GM12878 (cell line): Measurements from ENCODE around the gene GMPPB. TPM values are rescaled to one million over a fixed set of nuclear protein-coding genes. Genes with fewer than 3 reads are reported as not detected.
"Not testable (repeated sequence)": the region's sequence is repeated elsewhere in the genome, so short reads cannot be mapped to it uniquely, and the experiment has no call there.

Experiments
- ATAC-seq: fragments of 200-7000 bp; cut with Tn5 transposase; 3 replicates; pipeline ENCODE4 v1.9.1; 2020; ENCODE audit warnings: mild to moderate bottlenecking, moderate library complexity
- BruUV-seq: library from RNA; stranded (reverse); fragments of 400-500 nt; replicated peaks from 2 replicates; lab custom pipeline; 2021; lab: Mats Ljungman, UMichigan
- CTCF ChIA-PET: fragments of 300-600 bp; sonication (Branson Sonifier 250); formaldehyde crosslinking; extraction: SDS; loops from one replicate; lab custom pipeline; 2021; ENCODE audit warnings: inconsistent platforms; lab: Yijun Ruan, JAX
- POLR2A ChIA-PET: fragments of 350-600 bp; formaldehyde crosslinking; extraction: SDS; loops from one replicate; lab custom pipeline; 2021; ENCODE audit warnings: inconsistent platforms; lab: Charles Lee
- RAD21 ChIA-PET: fragments of 300-600 bp; sonication (Branson Sonifier 250); formaldehyde crosslinking; loops from one replicate; lab custom pipeline; 2023; ENCODE audit warnings: antibody characterized with exemption; ENCODE audit not compliant: unreplicated experiment; lab: Charles Lee
- SMC1A ChIA-PET: fragments of 300-600 bp; sonication (Branson Sonifier 250); formaldehyde crosslinking; loops from one replicate; lab custom pipeline; 2023; ENCODE audit not compliant: unreplicated experiment, uncharacterized antibody; lab: Charles Lee
- DNase-seq: peaks from one replicate; pipeline ENCODE4 v3.0.0-alpha.2; 2011; ENCODE audit warnings: low read depth, low spot score
- FAIRE-seq: peaks from 3 replicates; lab custom pipeline; 2011; peaks lifted over from hg19 to GRCh38; lab: Jason Lieb, UNC
- H2AFZ ChIP-seq: 2 replicates; pipeline ENCODE4 v1.6.0; 2011; ENCODE audit warnings: low read depth, low read length, control low read depth; ENCODE audit not compliant: control insufficient read depth
- H3K27ac ChIP-seq: 2 replicates; pipeline ENCODE4 v1.5.1; 2011; ENCODE audit warnings: control low read depth; ENCODE audit not compliant: control insufficient read depth, insufficient read depth
- H3K27me3 ChIP-seq, 2 experiments: replicated peaks in 1 of 2; 2 replicates each; pipeline versions ENCODE4 v1.6.0 to v1.6.1; 2011; ENCODE audit warnings: low read length in 1 of 2; ENCODE audit not compliant: control insufficient read depth in 2 of 2, insufficient read depth in 2 of 2
- H3K36me3 ChIP-seq, 2 experiments: 2 replicates each; pipeline ENCODE4 v1.5.1; 2011; ENCODE audit warnings: low read length in 1 of 2; ENCODE audit not compliant: control insufficient read depth in 2 of 2, insufficient read depth in 2 of 2
- H3K4me1 ChIP-seq: 2 replicates; pipeline ENCODE4 v1.6.1; 2011; ENCODE audit warnings: mild to moderate bottlenecking, low read length, moderate library complexity, mixed read lengths; ENCODE audit not compliant: control insufficient read depth, insufficient read depth
- H3K4me2 ChIP-seq: 2 replicates; pipeline ENCODE4 v1.6.0; 2011; ENCODE audit warnings: control low read depth; ENCODE audit not compliant: control insufficient read depth, insufficient read depth
- H3K4me3 ChIP-seq: fragments of 200-600 bp; sonication (generic); 2 replicates; pipeline ENCODE4 v1.5.1; 2016
- H3K79me2 ChIP-seq: 2 replicates; pipeline ENCODE4 v1.6.0; 2011; ENCODE audit warnings: low read length; ENCODE audit not compliant: control insufficient read depth, insufficient read depth
- H3K9ac ChIP-seq: 2 replicates; pipeline ENCODE4 v1.8.0; 2011; ENCODE audit warnings: low read length, control low read depth, mixed read lengths; ENCODE audit not compliant: control insufficient read depth, insufficient read depth
- H3K9me3 ChIP-seq: replicated peaks from 3 replicates; pipeline ENCODE4 v1.5.1; 2011; ENCODE audit warnings: mild to moderate bottlenecking, low read length; ENCODE audit not compliant: control insufficient read depth, insufficient read depth
- H4K20me1 ChIP-seq: 2 replicates; pipeline ENCODE4 v1.6.0; 2011; ENCODE audit not compliant: control insufficient read depth, insufficient read depth
- MEF2B ChIP-seq: fragments of 450-650 bp; IDR thresholded peaks from 2 replicates; pipeline ENCODE4 v1.6.1; 2018; ENCODE audit warnings: mild to moderate bottlenecking, moderate library complexity; ENCODE audit not compliant: partially characterized antibody, poor library complexity, severe bottlenecking
- WGBS: methylation state at CpG from one replicate; pipeline ENCODE4 v1.1.6; 2016; ENCODE audit warnings: low lambda C conversion rate; ENCODE audit not compliant: insufficient replicate concordance, insufficient coverage; ENCODE audit errors: missing lambda C conversion rate; 5-methylcytosine and 5-hydroxymethylcytosine counted together
- in situ Hi-C: fragments of 300-500 bp; cut with MboI; formaldehyde crosslinking; loops from 9 replicates; pipeline ENCODE4 v1.14.3; 2018; ENCODE audit warnings: mixed read lengths
- intact Hi-C: fragments of 100-400 bp; cut with micrococcal nuclease; formaldehyde crosslinking; loops from one replicate; pipeline ENCODE4 v1.14.2; 2022; ENCODE audit not compliant: unreplicated experiment
- polyA plus RNA-seq, 11 experiments: library from polyadenylated mRNA; depleted of rRNA in 4 of 11; unstranded in 6 of 11; stranded (reverse) in 5 of 11; fragments of >200 nt; fragmentation: Nextera tagmentation in 4 of 11; fragmentation: Illumina TruSeq in 1 of 11; extraction: Ambion mirVana in 4 of 11; extraction: Trizol in 1 of 11; gene quantifications; 1 replicate in 1 of 11; 2 replicates in 10 of 11; pipeline versions ENCODE4 v1.2.1 to v1.2.3, GENCODE V29; 2011 to 2016; ENCODE audit warnings: inconsistent platforms in 2 of 11, missing spikeins in 2 of 11, low read depth in 1 of 11
- total RNA-seq, 4 experiments: library from RNA; depleted of rRNA in 3 of 4; stranded (reverse); fragments of >200 nt in 3 of 4; fragmentation: Illumina TruSeq in 1 of 4; extraction: Trizol in 1 of 4; gene quantifications; 2 replicates each; pipeline versions ENCODE4 v1.2.1 to v1.2.3, GENCODE V29; 2013 to 2021
- TF ChIP-seq, protein P1 (sequence below): fragments of 450-650 bp; IDR thresholded peaks from 2 replicates; pipeline ENCODE4 v1.6.1; 2018; ENCODE audit warnings: borderline replicate concordance, mild to moderate bottlenecking; ENCODE audit not compliant: partially characterized antibody

GMPPB gene
- total and polyA plus RNA-seq, 10 of the 15 experiments (the other 5 are each of a cell fraction or from before 2014, with no cell fraction given): 2.3 to 99.5 (median 23.3) TPM

DNA sequence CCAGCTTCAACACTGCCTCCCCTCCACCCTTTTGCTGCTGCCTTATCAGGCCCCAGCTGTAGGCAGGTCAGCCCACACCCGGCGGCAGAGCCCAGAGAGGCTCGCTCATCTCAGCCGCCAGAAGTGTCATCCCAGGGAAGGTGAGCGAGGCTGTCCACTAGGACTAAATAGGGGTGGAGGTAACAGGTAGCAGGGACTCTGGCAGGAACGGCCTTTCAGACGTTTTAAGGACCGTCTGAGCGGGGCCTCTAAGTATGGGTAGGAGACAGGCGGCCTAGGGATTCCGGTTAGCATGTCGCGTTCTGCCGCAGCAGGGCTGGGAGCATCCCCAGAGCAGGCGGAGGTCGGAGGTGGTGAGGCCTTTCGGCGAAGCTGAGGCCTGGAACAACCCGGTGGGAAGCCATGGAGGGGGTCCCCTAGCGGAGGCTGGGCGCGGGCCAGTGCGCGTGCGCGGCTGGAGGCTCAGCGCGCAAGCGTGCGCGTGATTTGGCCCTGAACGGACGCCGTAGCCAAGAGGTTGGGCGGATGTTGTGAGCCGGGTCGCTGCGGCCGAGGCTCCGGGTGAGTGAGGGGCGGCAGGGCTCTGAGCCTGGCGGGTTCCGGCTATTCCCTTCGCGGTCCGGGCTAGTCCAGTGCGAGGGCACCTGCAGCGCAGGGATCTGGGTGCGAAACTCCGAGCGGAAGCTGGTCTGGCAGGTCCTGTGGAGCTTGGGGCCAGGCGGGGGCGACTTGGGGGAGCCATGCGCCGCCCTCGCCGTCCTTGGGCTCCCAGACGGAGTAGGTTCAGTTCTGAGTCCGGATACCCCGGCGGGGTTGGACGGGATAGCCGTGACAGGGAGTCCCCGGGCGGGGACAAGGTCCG, 34.5 kb downstream of the GMPPB start, which contains the start of the genes MST1 and RNF123 (continued):
- TF ChIP-seq MEF2B: no peak
- TF ChIP-seq, protein P1, sequence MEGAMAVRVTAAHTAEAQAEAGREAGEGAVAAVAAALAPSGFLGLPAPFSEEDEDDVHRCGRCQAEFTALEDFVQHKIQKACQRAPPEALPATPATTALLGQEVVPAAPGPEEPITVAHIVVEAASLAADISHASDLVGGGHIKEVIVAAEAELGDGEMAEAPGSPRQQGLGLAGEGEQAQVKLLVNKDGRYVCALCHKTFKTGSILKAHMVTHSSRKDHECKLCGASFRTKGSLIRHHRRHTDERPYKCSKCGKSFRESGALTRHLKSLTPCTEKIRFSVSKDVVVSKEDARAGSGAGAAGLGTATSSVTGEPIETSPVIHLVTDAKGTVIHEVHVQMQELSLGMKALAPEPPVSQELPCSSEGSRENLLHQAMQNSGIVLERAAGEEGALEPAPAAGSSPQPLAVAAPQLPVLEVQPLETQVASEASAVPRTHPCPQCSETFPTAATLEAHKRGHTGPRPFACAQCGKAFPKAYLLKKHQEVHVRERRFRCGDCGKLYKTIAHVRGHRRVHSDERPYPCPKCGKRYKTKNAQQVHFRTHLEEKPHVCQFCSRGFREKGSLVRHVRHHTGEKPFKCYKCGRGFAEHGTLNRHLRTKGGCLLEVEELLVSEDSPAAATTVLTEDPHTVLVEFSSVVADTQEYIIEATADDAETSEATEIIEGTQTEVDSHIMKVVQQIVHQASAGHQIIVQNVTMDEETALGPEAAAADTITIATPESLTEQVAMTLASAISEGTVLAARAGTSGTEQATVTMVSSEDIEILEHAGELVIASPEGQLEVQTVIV: peak; percentile 25

- H3K9me3 ChIP-seq: not testable (repeated sequence)
Observed at GRCh38 chr3:49688338-49689045, 35.3 kb downstream of the GMPPB start.

DNA sequence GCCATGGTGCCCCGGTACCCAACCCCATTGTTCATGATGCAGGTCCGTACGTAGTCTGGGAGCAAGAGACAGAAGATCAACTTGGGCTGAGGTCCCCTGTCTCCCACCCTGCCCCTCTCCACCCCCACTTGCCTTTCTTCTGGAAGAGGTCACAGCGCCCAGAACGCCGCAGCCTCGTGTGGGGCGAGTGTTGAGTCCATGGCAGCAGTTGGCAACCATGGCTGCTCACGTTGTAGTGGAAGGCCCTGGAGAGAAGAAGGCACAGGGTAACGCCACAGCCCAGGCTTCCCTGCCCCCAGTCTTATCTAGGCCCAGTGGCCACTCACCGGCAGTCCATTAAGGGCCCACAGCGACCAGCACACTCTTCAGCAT, 36.3 kb downstream of the GMPPB start:
- in situ Hi-C loops, CTCF ChIA-PET, BruUV-seq, ATAC-seq, H2AFZ ChIP-seq, FAIRE-seq, H3K4me1 ChIP-seq, H3K4me3 ChIP-seq, intact Hi-C loops, H3K27me3 ChIP-seq, DNase-seq, POLR2A ChIA-PET, H4K20me1 ChIP-seq, H3K9me3 ChIP-seq, RAD21 ChIA-PET, H3K9ac ChIP-seq, H3K27ac ChIP-seq, SMC1A ChIA-PET, H3K4me2 ChIP-seq: not testable (repeated sequence)
- Histone ChIP-seq H3K36me3 (peaks cover 0 to 10% of the 10 kb centered on the region in 2 experiments; a peak in 3 of 4 replicates), H3K79me2 (peaks cover 14% of the 10 kb centered on the region)
- WGBS: 80% methylated on average over 11 of the region's 12 CpGs

More at GRCh38 chr3:49688338-49689045, 35.3 kb downstream of the GMPPB start:
- Histone ChIP-seq H3K4me3 (peak overlapping the region; percentile 62), H3K79me2 (peaks cover 14% of the 10 kb centered on the region), H3K4me2 (peak overlapping the region; percentile 99), H3K27ac (peak overlapping the region; percentile 89), H3K9ac (peak overlapping the region; percentile 91)
- POLR2A ChIA-PET: interaction anchor here (1.1 kb wide), 1 partner anchor 60 kb away, joined by 3 read pairs; no protein-coding TSS in a partner anchor
- H2AFZ ChIP-seq, SMC1A ChIA-PET, BruUV-seq, in situ Hi-C loops, H3K4me1 ChIP-seq, FAIRE-seq, intact Hi-C loops, H3K36me3 ChIP-seq, DNase-seq, RAD21 ChIA-PET, H3K27me3 ChIP-seq, H4K20me1 ChIP-seq: not testable (repeated sequence)
- CTCF ChIA-PET: interaction anchor here (0.9 to 1.3 kb wide), 2 partner anchors 13 to 149 kb away, joined by 3 read pairs; no protein-coding TSS in a partner anchor
- 73% methylated on average over 7 of the region's 7 CpGs for WGBS
- peak; percentile 14 for ATAC-seq
